HEK293 (cell line): ENCODE results near the gene ZNF274.
A peak's percentile ranks its signal among the peaks of the same experiment; 100 is the strongest.

Experiments
- CTCF ChIA-PET: fragments of 350-600 bp; formaldehyde crosslinking; extraction: SDS; loops from one replicate; lab custom pipeline; 2021; ENCODE audit warnings: antibody characterized with exemption; lab: Yijun Ruan, JAX
- POLR2A ChIA-PET: fragments of 300-600 bp; formaldehyde crosslinking; extraction: SDS; loops from one replicate; lab custom pipeline; 2020; ENCODE audit warnings: antibody characterized with exemption, inconsistent platforms; lab: Yijun Ruan, JAX
- H3K27ac ChIP-seq: fragments of 200-500 bp; sonication (Bioruptor generic); 2 replicates; pipeline ENCODE4 v1.5.1; 2014; ENCODE audit warnings: low read depth, low read length, control low read depth, inconsistent platforms; ENCODE audit errors: extremely low read depth
- H3K36me3 ChIP-seq, 2 experiments: fragments of 200-500 bp in 1 of 2; sonication (Bioruptor generic) in 1 of 2; 1 replicate in 1 of 2; 2 replicates in 1 of 2; pipeline ENCODE4 v1.5.1; 2014 to 2017; ENCODE audit warnings: inconsistent platforms in 2 of 2, low read length in 2 of 2; ENCODE audit not compliant: control insufficient read depth in 2 of 2, insufficient read depth in 1 of 2
- H3K4me1 ChIP-seq: fragments of 200-500 bp; sonication (Bioruptor generic); 2 replicates; pipeline ENCODE4 v1.5.1; 2014; ENCODE audit warnings: mild to moderate bottlenecking, low read length, inconsistent platforms; ENCODE audit not compliant: control insufficient read depth, insufficient read depth
- H3K4me3 ChIP-seq: 2 replicates; pipeline ENCODE4 v1.5.1; 2011; ENCODE audit warnings: low read depth, mild to moderate bottlenecking, control low read depth, low read length, moderate library complexity
- H3K9me3 ChIP-seq: fragments of 200-500 bp; sonication (Bioruptor generic); 2 replicates; pipeline ENCODE4 v1.5.1; 2014; ENCODE audit warnings: low read depth, low read length, inconsistent platforms; ENCODE audit not compliant: control insufficient read depth, insufficient read depth
- GLI4 ChIP-seq: fragments of 450-650 bp; formaldehyde crosslinking; IDR thresholded peaks from 2 replicates; pipeline ENCODE4 v1.5.1; 2016; ENCODE audit warnings: missing biosample characterization, missing genetic modification characterization
- HOXC10 ChIP-seq: sonication (generic); formaldehyde crosslinking; IDR thresholded peaks from 2 replicates; pipeline ENCODE4 v1.8.1; 2023; ENCODE audit warnings: mild to moderate bottlenecking, missing genetic modification reagents
- PBX3 ChIP-seq: sonication (generic); formaldehyde crosslinking; IDR thresholded peaks from 2 replicates; pipeline ENCODE4 v1.8.1; 2022; ENCODE audit warnings: mild to moderate bottlenecking, moderate library complexity, missing genetic modification reagents
- ZBTB10 ChIP-seq: fragments of 450-650 bp; formaldehyde crosslinking; IDR thresholded peaks from 2 replicates; pipeline ENCODE4 v1.5.1; 2016; ENCODE audit warnings: missing biosample characterization, missing genetic modification characterization
- ZFP69B ChIP-seq: fragments of 450-650 bp; formaldehyde crosslinking; IDR thresholded peaks from 2 replicates; pipeline ENCODE4 v1.5.1; 2016; ENCODE audit warnings: missing biosample characterization, missing genetic modification characterization
- ZNF175 ChIP-seq: fragments of 450-650 bp; formaldehyde crosslinking; IDR thresholded peaks from 2 replicates; pipeline ENCODE4 v1.5.1; 2016; ENCODE audit warnings: missing biosample characterization, missing genetic modification characterization
- ZNF211 ChIP-seq: fragments of 450-650 bp; formaldehyde crosslinking; IDR thresholded peaks from 2 replicates; pipeline ENCODE4 v1.5.1; 2016; ENCODE audit warnings: low read depth, missing biosample characterization, missing genetic modification characterization
- ZNF23 ChIP-seq: fragments of 450-650 bp; formaldehyde crosslinking; IDR thresholded peaks from 2 replicates; pipeline ENCODE4 v1.5.1; 2016; ENCODE audit warnings: missing biosample characterization, missing genetic modification characterization, borderline replicate concordance
- ZNF248 ChIP-seq: fragments of 450-650 bp; formaldehyde crosslinking; IDR thresholded peaks from 2 replicates; pipeline ENCODE4 v1.5.1; 2017; ENCODE audit warnings: missing biosample characterization, missing genetic modification characterization
- ZNF280C ChIP-seq: fragments of 450-650 bp; formaldehyde crosslinking; IDR thresholded peaks from 2 replicates; pipeline ENCODE4 v1.5.1; 2016; ENCODE audit warnings: missing biosample characterization, missing genetic modification characterization
- ZNF280D ChIP-seq: fragments of 450-650 bp; formaldehyde crosslinking; IDR thresholded peaks from 2 replicates; pipeline ENCODE4 v1.5.1; 2016; ENCODE audit warnings: missing biosample characterization, missing genetic modification characterization
- ZNF366 ChIP-seq: fragments of 450-650 bp; formaldehyde crosslinking; conservative IDR thresholded peaks from 2 replicates; pipeline ENCODE4 v1.5.1; 2016; ENCODE audit warnings: missing biosample characterization, missing genetic modification characterization
- ZNF394 ChIP-seq: fragments of 450-650 bp; formaldehyde crosslinking; IDR thresholded peaks from 2 replicates; pipeline ENCODE4 v1.5.1; 2016; ENCODE audit warnings: missing biosample characterization, missing genetic modification characterization, mild to moderate bottlenecking, moderate library complexity, borderline replicate concordance
- ZNF398 ChIP-seq: fragments of 450-650 bp; formaldehyde crosslinking; IDR thresholded peaks from 2 replicates; pipeline ENCODE4 v1.5.1; 2017; ENCODE audit warnings: missing biosample characterization, missing genetic modification characterization
- ZNF433 ChIP-seq: fragments of 450-650 bp; formaldehyde crosslinking; IDR thresholded peaks from 2 replicates; pipeline ENCODE4 v1.5.1; 2016; ENCODE audit warnings: missing biosample characterization, missing genetic modification characterization, low read depth
- ZNF518A ChIP-seq: fragments of 450-650 bp; formaldehyde crosslinking; conservative IDR thresholded peaks from 2 replicates; pipeline ENCODE4 v1.5.1; 2016; ENCODE audit warnings: low read depth, missing biosample characterization, missing genetic modification characterization
- ZNF544 ChIP-seq: fragments of 450-650 bp; formaldehyde crosslinking; IDR thresholded peaks from 2 replicates; pipeline ENCODE4 v1.5.0; 2017; ENCODE audit warnings: missing biosample characterization, missing genetic modification characterization
- ZNF580 ChIP-seq: fragments of 450-650 bp; formaldehyde crosslinking; IDR thresholded peaks from 2 replicates; pipeline ENCODE4 v1.5.1; 2016; ENCODE audit warnings: missing biosample characterization, missing genetic modification characterization
- ZNF785 ChIP-seq: fragments of 450-650 bp; formaldehyde crosslinking; IDR thresholded peaks from 2 replicates; pipeline ENCODE4 v1.5.1; 2016; ENCODE audit warnings: missing biosample characterization, missing genetic modification characterization

The ZNF274 gene

GRCh38 chr19:58182577-58182988 is 278 bp upstream of the ZNF274 start:
- H3K36me3 ChIP-seq = peaks cover 19 to 33% of the 10 kb centered on the region in 2 experiments; a peak in 2 of 3 replicates
- ChIA-PET CTCF (interaction anchor here (0.7 to 1.2 kb wide), 3 partner anchors 14 to 152 kb away, joined by 3 read pairs; no protein-coding TSS in a partner anchor), POLR2A (interaction anchor here (0.6 to 2.6 kb wide), 17 partner anchors 13 to 748 kb away, joined by 3 to 12 read pairs (median 5); partner anchors contain the start of genes TRIM28, ZBTB45, ZNF135 and ZNF544)
- H3K27ac ChIP-seq = peak overlapping the region; percentile 85
- H3K4me3 ChIP-seq = peak overlapping the region; percentile 95
- H3K9me3 ChIP-seq = peaks cover 5% of the 10 kb centered on the region
- no peaks in the 10 kb centered on the region for H3K4me1 ChIP-seq
- TF ChIP-seq ZNF211 (tag by site-specific recombination) (0 out of 2 replicates have a peak, but pooled peaks have one; percentile 17), ZNF544 (tag by site-specific recombination) (0 out of 2 replicates have a peak, but pooled peaks have one; percentile 21), ZNF433 (no peak), ZNF398 (tag by site-specific recombination) (peak; percentile 93), ZNF23 (tag by site-specific recombination) (0 out of 2 replicates have a peak, but pooled peaks have one; percentile 16), ZNF366 (tag by site-specific recombination) (peak; percentile 55), ZNF394 (tag by site-specific recombination) (no peak), ZNF580 (tag by site-specific recombination) (no peak; the same call in 1 of the 2 replicates), PBX3 (0 out of 2 replicates have a peak, but pooled peaks have one; percentile 39), ZNF248 (0 out of 2 replicates have a peak, but pooled peaks have one; percentile 43), GLI4 (tag by site-specific recombination) (peak; percentile 55; the same call in 1 of the 2 replicates), ZNF280D (tag by site-specific recombination) (0 out of 2 replicates have a peak, but pooled peaks have one; percentile 27), ZNF518A (peak; percentile 4; the same call in 1 of the 2 replicates), ZNF785 (tag by site-specific recombination) (peak; percentile 77; the same call in 1 of the 2 replicates), ZNF280C (tag by site-specific recombination) (0 out of 2 replicates have a peak, but pooled peaks have one; percentile 53), ZFP69B (tag by site-specific recombination) (0 out of 2 replicates have a peak, but pooled peaks have one; percentile 29), ZNF175 (tag by site-specific recombination) (no peak), ZBTB10 (tag by site-specific recombination) (peak; percentile 77), HOXC10 (CRISPR knock-in tag) (0 out of 2 replicates have a peak, but pooled peaks have one; percentile 12)
